SK-N-SH (cell line): ENCODE measurements around the gene LRRIQ1. TPM values are rescaled to one million over a fixed set of nuclear protein-coding genes. Genes with fewer than 3 reads are reported as not detected.
A peak's percentile ranks its signal among the peaks of the same experiment; 100 is the strongest.

ENCODE experiments used
- CTCF ChIA-PET: fragments of 300-600, 350-600 bp; formaldehyde crosslinking; extraction: SDS; loops from one replicate; lab custom pipeline; 2021; lab: Yijun Ruan, JAX
- POLR2A ChIA-PET: fragments of 350-600 bp; sonication (Branson Sonifier 250); formaldehyde crosslinking; extraction: SDS; loops from one replicate; lab custom pipeline; 2020; ENCODE audit warnings: antibody characterized with exemption, inconsistent platforms; lab: Yijun Ruan, JAX
- DNase-seq: peaks from one replicate; pipeline ENCODE4 v3.0.0; 2012
- H2AFZ ChIP-seq: fragments of 200-600 bp; sonication (generic); 2 replicates; pipeline ENCODE4 v1.8.1; 2016; ENCODE audit warnings: antibody characterized with exemption, mild to moderate bottlenecking, low read depth
- H3F3A ChIP-seq: fragments of 200-600 bp; sonication (generic); replicated peaks from 2 replicates; pipeline ENCODE3; 2016; ENCODE audit warnings: antibody characterized with exemption, mild to moderate bottlenecking; ENCODE audit not compliant: insufficient read depth
- H3K27ac ChIP-seq, 2 experiments: fragments of 200-500 bp in 1 of 2; fragments of 200-600 bp in 1 of 2; sonication (Bioruptor generic) in 1 of 2; sonication (generic), shearing (Covaris generic) in 1 of 2; 2 replicates each; pipeline versions ENCODE4 v1.5.1 to v1.6.1; 2014 to 2016; ENCODE audit warnings: low read depth in 2 of 2, inconsistent platforms in 1 of 2, low read length in 1 of 2, mild to moderate bottlenecking in 1 of 2, mixed read lengths in 1 of 2
- H3K27me3 ChIP-seq: fragments of 200-600 bp; sonication (generic), shearing (Covaris generic); 2 replicates; pipeline ENCODE4 v1.6.1; 2016; ENCODE audit warnings: mixed run types; ENCODE audit not compliant: insufficient read depth
- H3K36me3 ChIP-seq, 2 experiments: fragments of 200-500 bp in 1 of 2; fragments of 200-600 bp in 1 of 2; sonication (Bioruptor generic) in 1 of 2; sonication (generic) in 1 of 2; replicated peaks in 1 of 2; 2 replicates each; pipeline versions ENCODE3 to v1.5.1; 2014 to 2016; ENCODE audit warnings: low read length in 1 of 2, mild to moderate bottlenecking in 1 of 2; ENCODE audit not compliant: insufficient read depth in 2 of 2, control insufficient read depth in 1 of 2
- H3K4me1 ChIP-seq, 2 experiments: fragments of 200-500 bp in 1 of 2; fragments of 200-600 bp in 1 of 2; sonication (Bioruptor generic) in 1 of 2; sonication (generic), shearing (Covaris generic) in 1 of 2; 2 replicates each; pipeline versions ENCODE4 v1.5.1 to v1.6.1; 2014 to 2016; ENCODE audit warnings: low read depth in 1 of 2, low read length in 1 of 2, mixed run types in 1 of 2; ENCODE audit not compliant: insufficient read depth in 2 of 2, control insufficient read depth in 1 of 2
- H3K4me2 ChIP-seq: fragments of 200-600 bp; sonication (generic), shearing (Covaris generic); 2 replicates; pipeline ENCODE4 v1.6.1; 2017; ENCODE audit warnings: mixed run types
- H3K4me3 ChIP-seq, 2 experiments: fragments of 200-500 bp in 1 of 2; fragments of 200-600 bp in 1 of 2; sonication (Bioruptor generic) in 1 of 2; sonication (generic), shearing (Covaris generic) in 1 of 2; 2 replicates each; pipeline versions ENCODE4 v1.5.1 to v1.8.1; 2014 to 2016; ENCODE audit warnings: low read depth in 2 of 2, inconsistent platforms in 1 of 2, low read length in 1 of 2, mild to moderate bottlenecking in 1 of 2, mixed read lengths in 1 of 2, moderate library complexity in 1 of 2
- H3K79me2 ChIP-seq: fragments of 200-600 bp; sonication (generic); 2 replicates; pipeline ENCODE4 v1.8.1; 2017; ENCODE audit warnings: mild to moderate bottlenecking; ENCODE audit not compliant: insufficient read depth
- H3K9ac ChIP-seq: fragments of 200-600 bp; sonication (generic); 2 replicates; pipeline ENCODE4 v1.6.1; 2017; ENCODE audit warnings: mixed run types
- H3K9me2 ChIP-seq: fragments of 200-600 bp; sonication (generic); 2 replicates; pipeline ENCODE4 v1.6.1; 2017; ENCODE audit warnings: mixed run types
- H3K9me3 ChIP-seq: fragments of 200-600 bp; sonication (generic); 2 replicates; pipeline ENCODE4 v1.6.1; 2017; ENCODE audit warnings: mixed run types, mild to moderate bottlenecking, moderate library complexity
- H4K20me1 ChIP-seq: fragments of 200-600 bp; sonication (generic); 2 replicates; pipeline ENCODE4 v1.6.1; 2017; ENCODE audit warnings: mild to moderate bottlenecking, mixed run types; ENCODE audit not compliant: insufficient read depth
- EP300 ChIP-seq, 2 experiments: IDR thresholded peaks; 2 replicates each; pipeline versions ENCODE4 v1.4.0 to v1.6.1; 2012; ENCODE audit warnings: borderline replicate concordance in 1 of 2, low read depth in 1 of 2, low read length in 1 of 2
- EZH2phosphoT487 ChIP-seq: fragments of 200-600 bp; sonication (generic); IDR thresholded peaks from 2 replicates; pipeline ENCODE4 v1.6.1; 2017; ENCODE audit warnings: low read depth, mixed run types, mild to moderate bottlenecking, antibody characterized with exemption, moderate library complexity, borderline replicate concordance
- GABPA ChIP-seq: IDR thresholded peaks from 2 replicates; pipeline ENCODE4 v1.4.0; 2012; ENCODE audit warnings: low read depth, mild to moderate bottlenecking
- GATA2 ChIP-seq: sonication (generic); formaldehyde crosslinking; IDR thresholded peaks from 2 replicates; pipeline ENCODE4 v1.5.0; 2020; ENCODE audit warnings: mild to moderate bottlenecking, missing genetic modification reagents
- MEF2A ChIP-seq: IDR thresholded peaks from 2 replicates; pipeline ENCODE4 v1.4.0; 2012; ENCODE audit warnings: low read depth, borderline replicate concordance
- MXI1 ChIP-seq: IDR thresholded peaks from 2 replicates; pipeline ENCODE4 v1.6.1; 2012; ENCODE audit warnings: mild to moderate bottlenecking, low read depth, low read length, improper control_type of control experiment
- NRF1 ChIP-seq: IDR thresholded peaks from 2 replicates; pipeline ENCODE4 v1.6.1; 2012; ENCODE audit warnings: low read depth, mild to moderate bottlenecking, low read length
- POLR2AphosphoS5 ChIP-seq: IDR thresholded peaks from 2 replicates; pipeline ENCODE4 v1.6.1; 2012; ENCODE audit warnings: low read depth, low read length
- RCOR1 ChIP-seq: fragments of 150-350 bp; IDR thresholded peaks from 2 replicates; pipeline ENCODE4 v1.6.1; 2017; ENCODE audit warnings: antibody characterized with exemption, low read length
- RFX5 ChIP-seq: IDR thresholded peaks from 2 replicates; pipeline ENCODE4 v1.6.1; 2012; ENCODE audit warnings: mild to moderate bottlenecking, improper control_type of control experiment, low read length
- SIN3A ChIP-seq: IDR thresholded peaks from 2 replicates; pipeline ENCODE4 v1.6.1; 2012; ENCODE audit warnings: low read depth, mild to moderate bottlenecking, low read length, moderate library complexity, borderline replicate concordance
- TAF1 ChIP-seq: IDR thresholded peaks from 2 replicates; pipeline ENCODE4 v1.6.1; 2012; ENCODE audit warnings: low read depth, mild to moderate bottlenecking, low read length, moderate library complexity, borderline replicate concordance
- YY1 ChIP-seq: IDR thresholded peaks from 2 replicates; pipeline ENCODE4 v1.4.0; 2012; ENCODE audit warnings: low read depth, mild to moderate bottlenecking
- WGBS: methylation state at CpG from one replicate; pipeline ENCODE4 v1.1.6; 2017; ENCODE audit warnings: low lambda C conversion rate; 5-methylcytosine and 5-hydroxymethylcytosine counted together
- polyA plus RNA-seq, 3 experiments: library from polyadenylated mRNA; depleted of rRNA; stranded (reverse); fragments of >200 nt; gene quantifications; 2 replicates each; pipeline ENCODE4 v1.2.3, GENCODE V29; 2012
- TF ChIP-seq, protein P1 (sequence below): IDR thresholded peaks from 2 replicates; pipeline ENCODE4 v1.4.0; 2012; ENCODE audit warnings: low read depth, borderline replicate concordance
- TF ChIP-seq, protein P2 (sequence below): fragments of 150-350 bp; IDR thresholded peaks from 2 replicates; pipeline ENCODE4 v1.6.1; 2017; ENCODE audit warnings: antibody characterized with exemption, low read length, low read depth, borderline replicate concordance
- TF ChIP-seq, protein P3 (sequence below): IDR thresholded peaks from 2 replicates; pipeline ENCODE4; 2012
- TF ChIP-seq, protein P4 (sequence below): fragments of 200-600 bp; sonication (generic); IDR thresholded peaks from 2 replicates; pipeline ENCODE4 v1.6.1; 2017; ENCODE audit warnings: antibody characterized with exemption, mild to moderate bottlenecking, moderate library complexity
- TF ChIP-seq, protein P5 (sequence below): IDR thresholded peaks from 2 replicates; pipeline ENCODE4 v1.4.0; 2012; ENCODE audit warnings: low read depth
- TF ChIP-seq, protein P6 (sequence below): IDR thresholded peaks from 2 replicates; pipeline ENCODE4 v1.6.1; 2012; ENCODE audit warnings: mild to moderate bottlenecking, low read depth, low read length, moderate library complexity
- TF ChIP-seq, protein P7 (sequence below): fragments of 150-350 bp; IDR thresholded peaks from 2 replicates; pipeline ENCODE4 v1.6.1; 2016; ENCODE audit warnings: mild to moderate bottlenecking, low read depth, low read length

LRRIQ1 gene
- polyA plus RNA-seq, 1 of the 3 experiments (the other 2 are of a cell fraction) = 0.39 TPM

DNA sequence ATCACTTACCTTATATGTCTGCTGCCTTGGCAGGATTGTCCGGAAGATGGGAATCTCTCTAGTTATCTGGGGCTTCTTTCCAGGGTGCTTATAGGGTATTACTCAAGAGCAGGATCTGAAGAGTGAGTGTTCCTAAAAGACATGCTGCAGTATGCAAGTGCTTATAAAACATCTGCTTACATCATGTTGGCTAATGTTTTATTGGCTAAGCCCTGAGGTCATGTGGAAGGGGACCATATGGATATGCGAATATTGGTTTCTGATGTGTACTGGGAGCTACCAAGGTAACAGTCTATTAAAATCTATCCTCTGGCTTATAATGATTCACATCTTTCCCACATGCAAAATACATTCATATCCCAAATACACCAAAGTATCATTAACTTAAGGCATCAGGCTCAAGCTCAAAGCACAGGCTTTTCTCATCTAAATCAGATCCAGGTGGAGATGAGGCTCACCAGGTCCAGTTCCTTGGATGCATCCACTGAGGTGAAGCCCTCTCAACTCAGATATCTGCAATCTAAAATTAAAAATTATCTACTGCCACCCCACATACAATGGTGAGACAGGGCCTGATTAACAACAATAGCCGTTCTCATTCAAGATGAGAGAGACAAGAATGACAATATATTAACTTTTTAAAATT, 29.8 kb downstream of the LRRIQ1 start:
- H3K9ac ChIP-seq = no peak overlapping the region
- ChIA-PET CTCF (interaction anchor here (0.8 to 2.5 kb wide), 4 partner anchors 8 to 71 kb away, joined by 3 to 21 read pairs (median 4); no protein-coding TSS in a partner anchor), POLR2A (no interaction called here)
- H3K4me2 ChIP-seq = no peak overlapping the region
- 79% methylated on average over 3 of the region's 3 CpGs for WGBS
- TF ChIP-seq EZH2phosphoT487 = no peak
- TF ChIP-seq, protein P1, sequence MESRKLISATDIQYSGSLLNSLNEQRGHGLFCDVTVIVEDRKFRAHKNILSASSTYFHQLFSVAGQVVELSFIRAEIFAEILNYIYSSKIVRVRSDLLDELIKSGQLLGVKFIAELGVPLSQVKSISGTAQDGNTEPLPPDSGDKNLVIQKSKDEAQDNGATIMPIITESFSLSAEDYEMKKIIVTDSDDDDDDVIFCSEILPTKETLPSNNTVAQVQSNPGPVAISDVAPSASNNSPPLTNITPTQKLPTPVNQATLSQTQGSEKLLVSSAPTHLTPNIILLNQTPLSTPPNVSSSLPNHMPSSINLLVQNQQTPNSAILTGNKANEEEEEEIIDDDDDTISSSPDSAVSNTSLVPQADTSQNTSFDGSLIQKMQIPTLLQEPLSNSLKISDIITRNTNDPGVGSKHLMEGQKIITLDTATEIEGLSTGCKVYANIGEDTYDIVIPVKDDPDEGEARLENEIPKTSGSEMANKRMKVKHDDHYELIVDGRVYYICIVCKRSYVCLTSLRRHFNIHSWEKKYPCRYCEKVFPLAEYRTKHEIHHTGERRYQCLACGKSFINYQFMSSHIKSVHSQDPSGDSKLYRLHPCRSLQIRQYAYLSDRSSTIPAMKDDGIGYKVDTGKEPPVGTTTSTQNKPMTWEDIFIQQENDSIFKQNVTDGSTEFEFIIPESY = no peak
- TF ChIP-seq, protein P2, sequence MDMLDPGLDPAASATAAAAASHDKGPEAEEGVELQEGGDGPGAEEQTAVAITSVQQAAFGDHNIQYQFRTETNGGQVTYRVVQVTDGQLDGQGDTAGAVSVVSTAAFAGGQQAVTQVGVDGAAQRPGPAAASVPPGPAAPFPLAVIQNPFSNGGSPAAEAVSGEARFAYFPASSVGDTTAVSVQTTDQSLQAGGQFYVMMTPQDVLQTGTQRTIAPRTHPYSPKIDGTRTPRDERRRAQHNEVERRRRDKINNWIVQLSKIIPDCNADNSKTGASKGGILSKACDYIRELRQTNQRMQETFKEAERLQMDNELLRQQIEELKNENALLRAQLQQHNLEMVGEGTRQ = no peak
- TF ChIP-seq GABPA = no peak
- no peak for TF ChIP-seq TAF1
- TF ChIP-seq GATA2 (CRISPR knock-in tag) = peak; percentile 91
- no peak for TF ChIP-seq YY1
- no peak for TF ChIP-seq POLR2AphosphoS5
- TF ChIP-seq, protein P3, sequence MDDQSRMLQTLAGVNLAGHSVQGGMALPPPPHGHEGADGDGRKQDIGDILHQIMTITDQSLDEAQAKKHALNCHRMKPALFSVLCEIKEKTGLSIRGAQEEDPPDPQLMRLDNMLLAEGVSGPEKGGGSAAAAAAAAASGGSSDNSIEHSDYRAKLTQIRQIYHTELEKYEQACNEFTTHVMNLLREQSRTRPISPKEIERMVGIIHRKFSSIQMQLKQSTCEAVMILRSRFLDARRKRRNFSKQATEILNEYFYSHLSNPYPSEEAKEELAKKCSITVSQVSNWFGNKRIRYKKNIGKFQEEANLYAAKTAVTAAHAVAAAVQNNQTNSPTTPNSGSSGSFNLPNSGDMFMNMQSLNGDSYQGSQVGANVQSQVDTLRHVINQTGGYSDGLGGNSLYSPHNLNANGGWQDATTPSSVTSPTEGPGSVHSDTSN = no peak
- no peak for TF ChIP-seq RFX5
- peak; percentile 90 for TF ChIP-seq RCOR1
- TF ChIP-seq, protein P4, sequence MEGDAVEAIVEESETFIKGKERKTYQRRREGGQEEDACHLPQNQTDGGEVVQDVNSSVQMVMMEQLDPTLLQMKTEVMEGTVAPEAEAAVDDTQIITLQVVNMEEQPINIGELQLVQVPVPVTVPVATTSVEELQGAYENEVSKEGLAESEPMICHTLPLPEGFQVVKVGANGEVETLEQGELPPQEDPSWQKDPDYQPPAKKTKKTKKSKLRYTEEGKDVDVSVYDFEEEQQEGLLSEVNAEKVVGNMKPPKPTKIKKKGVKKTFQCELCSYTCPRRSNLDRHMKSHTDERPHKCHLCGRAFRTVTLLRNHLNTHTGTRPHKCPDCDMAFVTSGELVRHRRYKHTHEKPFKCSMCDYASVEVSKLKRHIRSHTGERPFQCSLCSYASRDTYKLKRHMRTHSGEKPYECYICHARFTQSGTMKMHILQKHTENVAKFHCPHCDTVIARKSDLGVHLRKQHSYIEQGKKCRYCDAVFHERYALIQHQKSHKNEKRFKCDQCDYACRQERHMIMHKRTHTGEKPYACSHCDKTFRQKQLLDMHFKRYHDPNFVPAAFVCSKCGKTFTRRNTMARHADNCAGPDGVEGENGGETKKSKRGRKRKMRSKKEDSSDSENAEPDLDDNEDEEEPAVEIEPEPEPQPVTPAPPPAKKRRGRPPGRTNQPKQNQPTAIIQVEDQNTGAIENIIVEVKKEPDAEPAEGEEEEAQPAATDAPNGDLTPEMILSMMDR = no peak
- peak in 1 of 2 experiments; percentile 63; a peak in 2 of 4 replicates for TF ChIP-seq EP300 (IDR thresholded peaks at IDR 0.05; ENCODE audit: borderline replicate concordance in 1 of 2, low read depth in 1 of 2, low read length in 1 of 2)
- TF ChIP-seq NRF1 = no peak
- TF ChIP-seq MEF2A = no peak
- TF ChIP-seq, protein P5, sequence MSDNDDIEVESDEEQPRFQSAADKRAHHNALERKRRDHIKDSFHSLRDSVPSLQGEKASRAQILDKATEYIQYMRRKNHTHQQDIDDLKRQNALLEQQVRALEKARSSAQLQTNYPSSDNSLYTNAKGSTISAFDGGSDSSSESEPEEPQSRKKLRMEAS = no peak
- TF ChIP-seq MXI1 = no peak
- TF ChIP-seq, protein P6, sequence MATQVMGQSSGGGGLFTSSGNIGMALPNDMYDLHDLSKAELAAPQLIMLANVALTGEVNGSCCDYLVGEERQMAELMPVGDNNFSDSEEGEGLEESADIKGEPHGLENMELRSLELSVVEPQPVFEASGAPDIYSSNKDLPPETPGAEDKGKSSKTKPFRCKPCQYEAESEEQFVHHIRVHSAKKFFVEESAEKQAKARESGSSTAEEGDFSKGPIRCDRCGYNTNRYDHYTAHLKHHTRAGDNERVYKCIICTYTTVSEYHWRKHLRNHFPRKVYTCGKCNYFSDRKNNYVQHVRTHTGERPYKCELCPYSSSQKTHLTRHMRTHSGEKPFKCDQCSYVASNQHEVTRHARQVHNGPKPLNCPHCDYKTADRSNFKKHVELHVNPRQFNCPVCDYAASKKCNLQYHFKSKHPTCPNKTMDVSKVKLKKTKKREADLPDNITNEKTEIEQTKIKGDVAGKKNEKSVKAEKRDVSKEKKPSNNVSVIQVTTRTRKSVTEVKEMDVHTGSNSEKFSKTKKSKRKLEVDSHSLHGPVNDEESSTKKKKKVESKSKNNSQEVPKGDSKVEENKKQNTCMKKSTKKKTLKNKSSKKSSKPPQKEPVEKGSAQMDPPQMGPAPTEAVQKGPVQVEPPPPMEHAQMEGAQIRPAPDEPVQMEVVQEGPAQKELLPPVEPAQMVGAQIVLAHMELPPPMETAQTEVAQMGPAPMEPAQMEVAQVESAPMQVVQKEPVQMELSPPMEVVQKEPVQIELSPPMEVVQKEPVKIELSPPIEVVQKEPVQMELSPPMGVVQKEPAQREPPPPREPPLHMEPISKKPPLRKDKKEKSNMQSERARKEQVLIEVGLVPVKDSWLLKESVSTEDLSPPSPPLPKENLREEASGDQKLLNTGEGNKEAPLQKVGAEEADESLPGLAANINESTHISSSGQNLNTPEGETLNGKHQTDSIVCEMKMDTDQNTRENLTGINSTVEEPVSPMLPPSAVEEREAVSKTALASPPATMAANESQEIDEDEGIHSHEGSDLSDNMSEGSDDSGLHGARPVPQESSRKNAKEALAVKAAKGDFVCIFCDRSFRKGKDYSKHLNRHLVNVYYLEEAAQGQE = no peak
- TF ChIP-seq, protein P7, sequence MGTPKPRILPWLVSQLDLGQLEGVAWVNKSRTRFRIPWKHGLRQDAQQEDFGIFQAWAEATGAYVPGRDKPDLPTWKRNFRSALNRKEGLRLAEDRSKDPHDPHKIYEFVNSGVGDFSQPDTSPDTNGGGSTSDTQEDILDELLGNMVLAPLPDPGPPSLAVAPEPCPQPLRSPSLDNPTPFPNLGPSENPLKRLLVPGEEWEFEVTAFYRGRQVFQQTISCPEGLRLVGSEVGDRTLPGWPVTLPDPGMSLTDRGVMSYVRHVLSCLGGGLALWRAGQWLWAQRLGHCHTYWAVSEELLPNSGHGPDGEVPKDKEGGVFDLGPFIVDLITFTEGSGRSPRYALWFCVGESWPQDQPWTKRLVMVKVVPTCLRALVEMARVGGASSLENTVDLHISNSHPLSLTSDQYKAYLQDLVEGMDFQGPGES = no peak
- no peak for TF ChIP-seq SIN3A
- no peaks in the 10 kb centered on the region for H3K27me3 ChIP-seq
- H3K36me3 ChIP-seq = no peaks in the 10 kb centered on the region
- no peaks in the 10 kb centered on the region for H3K9me2 ChIP-seq
- no peaks in the 10 kb centered on the region for H3K79me2 ChIP-seq
- H3K4me3 ChIP-seq = no peak overlapping the region
- H3K4me1 ChIP-seq = peaks cover 0 to 6% of the 10 kb centered on the region in 2 experiments; a peak in 2 of 4 replicates
- DNase-seq = peak; percentile 7
- no peaks in the 10 kb centered on the region for H4K20me1 ChIP-seq
- no peak overlapping the region for H2AFZ ChIP-seq
- H3K27ac ChIP-seq = peak overlapping the region in 1 of 2 experiments; percentile 22; a peak in 1 of 4 replicates
- no peaks in the 10 kb centered on the region for H3F3A ChIP-seq
- H3K9me3 ChIP-seq = no peaks in the 10 kb centered on the region
